GM19238 (cell line): ENCODE data around the gene A3GALT2.

Experiments
- DNase-seq: peaks from one replicate; pipeline ENCODE4 v3.0.0; 2011; ENCODE audit warnings: low spot score; ENCODE audit not compliant: insufficient read length

A3GALT2 gene

GRCh38 chr1:33350611-33351280 is 29.8 kb upstream of the A3GALT2 start:
- DNase-seq: no peak

DNA sequence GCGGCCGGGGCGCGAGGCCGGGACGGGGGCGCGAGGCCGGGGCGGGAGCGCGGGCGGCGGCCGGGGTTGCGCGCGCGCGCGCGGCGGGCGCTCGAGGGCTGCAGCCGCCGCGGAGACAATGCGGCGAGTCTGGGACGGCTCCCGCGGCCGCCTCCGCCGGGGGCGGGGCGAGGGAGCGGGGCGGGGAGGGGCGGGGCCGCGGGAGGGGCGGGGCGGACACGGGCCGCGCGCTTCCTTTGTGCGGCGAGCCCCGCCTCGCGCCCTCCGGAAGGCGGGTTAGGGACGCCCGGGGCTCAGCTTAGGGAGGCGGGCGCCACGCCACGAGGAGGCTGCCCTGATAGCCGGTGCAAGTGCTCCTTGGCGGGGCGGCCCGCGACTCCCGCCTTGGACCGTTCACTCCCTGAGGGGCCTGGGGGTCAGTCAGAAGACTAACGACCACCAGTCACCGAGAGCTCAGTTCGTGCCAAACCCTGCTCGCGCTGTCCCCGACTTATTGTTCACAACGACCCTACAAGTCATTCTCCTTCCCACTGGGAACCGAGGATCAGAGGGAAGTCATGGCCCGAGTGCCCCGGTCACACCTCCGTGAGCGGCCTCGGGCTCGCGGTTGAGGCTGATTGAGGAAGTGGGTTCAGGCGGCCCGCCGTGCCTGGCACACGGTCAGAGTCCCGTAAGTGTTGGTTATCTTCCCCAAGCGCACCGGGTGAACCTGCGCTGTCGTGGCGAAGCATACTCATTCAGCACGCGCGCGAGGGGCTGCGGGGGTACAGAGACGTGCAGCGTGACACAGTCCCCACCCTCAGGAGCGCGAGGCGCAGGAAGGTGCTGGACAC is 29.1 kb upstream of the A3GALT2 start:
- DNase-seq: peak; percentile 94

- DNase-seq: peak; percentile 67
Measured at GRCh38 chr1:33349081-33349759, 28.3 kb upstream of the A3GALT2 start.

GRCh38 chr1:33348676-33349080 is 27.8 kb upstream of the A3GALT2 start:
- no peak for DNase-seq

- DNase-seq: no peak
Measured at GRCh38 chr1:33348194-33348593, 27.3 kb upstream of the A3GALT2 start.

- DNase-seq: no peak
Measured at GRCh38 chr1:33347650-33347992, 26.7 kb upstream of the A3GALT2 start.

- DNase-seq: no peak
Measured at GRCh38 chr1:33346927-33347649, 26.2 kb upstream of the A3GALT2 start.

DNA sequence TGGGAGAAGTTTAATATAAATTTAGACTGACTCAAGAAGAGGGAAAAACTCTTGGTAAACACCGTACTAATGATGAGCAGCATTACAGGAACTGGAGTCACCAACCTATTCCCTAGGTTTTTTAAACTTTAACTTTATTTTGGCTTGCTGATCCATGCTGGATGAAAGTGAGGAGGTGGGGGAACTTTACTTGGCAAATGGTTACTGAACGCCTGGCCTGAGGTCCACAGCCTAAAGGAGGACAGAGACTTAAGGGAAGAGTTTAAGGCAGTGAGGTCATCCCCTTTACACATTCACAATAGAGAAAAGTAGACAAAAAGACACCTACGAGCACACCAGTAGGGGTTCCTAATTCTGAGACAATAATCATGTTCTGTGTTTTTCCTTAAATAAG is 25.6 kb upstream of the A3GALT2 start:
- DNase-seq: no peak

DNA sequence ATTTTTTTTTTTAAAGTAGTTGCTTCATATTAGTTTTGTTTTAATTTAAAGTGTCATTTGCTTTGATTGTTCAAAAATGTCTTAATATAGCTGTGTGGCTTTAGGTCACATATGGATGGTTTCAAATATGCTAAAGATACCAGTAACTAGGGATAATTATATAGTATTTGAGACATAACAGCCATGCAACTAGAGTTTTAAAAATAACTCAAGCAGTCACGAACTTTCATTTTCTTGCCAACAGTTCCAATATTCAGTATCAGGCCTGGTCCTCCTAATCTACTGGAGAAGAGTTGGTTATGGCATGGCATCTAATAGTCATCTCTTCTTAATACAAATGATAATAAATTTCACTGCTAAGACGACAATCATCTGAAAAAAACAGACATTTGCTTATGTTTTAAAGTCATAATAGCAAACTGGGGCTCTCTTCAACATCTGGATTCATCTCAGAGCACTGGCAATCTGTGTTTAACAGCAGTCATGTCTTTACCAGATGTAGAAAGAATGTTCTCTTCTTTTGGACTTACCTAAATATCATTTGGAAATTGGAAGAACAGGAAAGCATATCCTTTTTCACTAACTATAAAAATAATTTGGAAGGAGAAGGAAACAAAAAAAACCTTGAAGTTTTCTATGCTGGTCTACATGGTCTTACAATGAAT is 24.1 kb upstream of the A3GALT2 start:
- no peak for DNase-seq

DNA sequence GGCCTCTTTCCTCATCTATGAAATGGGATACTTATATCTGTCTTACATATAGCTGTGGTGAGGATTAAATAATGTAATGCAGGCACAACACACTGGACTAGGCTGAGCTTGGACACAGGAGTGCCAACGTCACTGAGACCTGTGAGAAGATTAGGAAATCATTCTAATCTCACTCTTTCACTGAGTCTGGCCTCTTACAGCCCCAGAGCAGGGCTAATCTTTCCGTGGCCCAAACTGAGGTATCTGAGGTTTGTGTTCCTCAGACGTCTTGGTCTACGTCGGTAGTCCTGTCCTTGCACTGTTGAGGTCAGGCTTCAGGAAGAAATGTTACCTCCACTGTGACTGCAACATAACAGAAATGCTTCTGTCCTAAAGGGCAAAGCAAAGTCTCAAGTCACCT is 22.6 kb upstream of the A3GALT2 start:
- no peak for DNase-seq

GRCh38 chr1:33342041-33342723 is 21.3 kb upstream of the A3GALT2 start:
- no peak for DNase-seq

GRCh38 chr1:33341190-33341589 is 20.3 kb upstream of the A3GALT2 start:
- DNase-seq: no peak

GRCh38 chr1:33339413-33339812 is 18.5 kb upstream of the A3GALT2 start:
- DNase-seq: no peak

- DNase-seq: no peak
Measured at GRCh38 chr1:33338440-33339211, 17.7 kb upstream of the A3GALT2 start.

DNA sequence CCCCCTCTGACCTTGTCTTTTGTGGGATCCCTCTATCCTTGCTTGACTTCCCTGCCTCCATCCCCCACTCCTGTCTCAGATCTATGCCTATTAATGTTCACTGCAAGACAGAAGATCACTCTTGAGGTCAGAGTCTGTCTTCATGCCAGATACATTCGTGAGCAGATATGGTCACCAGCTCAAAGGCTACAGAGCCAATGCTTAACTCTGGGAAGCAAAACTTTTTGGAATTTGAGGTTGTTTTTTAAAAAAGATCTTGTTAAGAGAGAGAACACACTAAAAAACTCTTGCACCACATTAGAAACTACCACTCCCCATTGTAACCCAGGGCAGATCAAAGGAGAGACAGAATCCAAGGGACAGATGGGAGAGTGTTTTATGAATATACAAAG is 17.1 kb upstream of the A3GALT2 start:
- DNase-seq: no peak

GRCh38 chr1:33337441-33337840 is 16.5 kb upstream of the A3GALT2 start:
- DNase-seq: no peak

- no peak for DNase-seq
Measured at GRCh38 chr1:33336580-33336979, 15.7 kb upstream of the A3GALT2 start.

DNA sequence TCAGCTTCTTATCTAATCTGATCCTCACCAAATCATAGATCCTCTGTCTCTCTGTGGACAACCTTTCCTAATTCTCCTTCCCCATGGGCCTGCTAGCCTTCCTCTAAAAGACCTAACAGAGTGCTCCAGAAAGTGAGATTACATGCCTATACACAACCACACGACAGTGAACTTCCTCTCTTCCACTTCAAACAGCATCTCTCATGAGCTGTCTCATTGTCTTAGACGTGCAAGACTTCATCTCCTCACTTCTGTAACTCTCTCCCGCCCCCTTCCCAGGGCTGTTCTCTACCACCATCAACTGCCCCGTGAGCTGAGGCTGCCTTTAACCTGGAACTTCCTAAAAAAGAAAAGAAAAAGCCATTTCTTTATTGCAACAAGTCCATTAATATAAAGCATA is 14.1 kb upstream of the A3GALT2 start:
- no peak for DNase-seq

DNA sequence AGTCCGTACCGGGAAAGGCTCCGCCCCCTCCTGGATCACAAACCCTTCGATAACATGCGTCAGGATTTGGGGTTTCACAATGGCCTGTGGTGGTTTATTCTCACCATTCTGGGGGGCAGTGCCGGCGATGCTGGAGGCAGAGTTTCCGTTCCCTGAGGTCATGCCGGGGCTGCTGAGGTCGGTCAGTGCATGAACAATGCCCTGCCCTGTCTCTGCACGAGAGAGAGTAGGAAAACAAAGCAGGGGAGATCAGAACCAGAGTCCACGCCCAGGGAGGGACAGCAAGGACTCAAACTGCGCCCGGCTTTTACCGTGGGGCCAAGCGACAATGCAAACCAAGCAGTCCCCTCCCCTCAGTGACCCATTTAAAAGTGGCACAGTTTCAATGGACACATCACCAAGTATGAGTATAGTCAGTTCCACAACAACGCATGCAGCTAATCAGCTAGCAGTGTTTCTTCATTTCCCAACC is 13.2 kb upstream of the A3GALT2 start:
- no peak for DNase-seq

- DNase-seq: no peak
Measured at GRCh38 chr1:33332881-33333280, 12.0 kb upstream of the A3GALT2 start.
